HCT116 (cell line): ENCODE data around the gene FDXACB1. TPM values are rescaled to one million over a fixed set of nuclear protein-coding genes. Genes with fewer than 3 reads are reported as not detected.

Experiments
- ATAC-seq: fragments of 200-7000 bp; cut with Tn5 transposase; 2 replicates; pipeline ENCODE4 v1.9.1; 2020; ENCODE audit warnings: mild to moderate bottlenecking, moderate library complexity
- BruUV-seq: library from RNA; stranded (reverse); fragments of 400-500 nt; replicated peaks from 2 replicates; lab custom pipeline; 2021; lab: Mats Ljungman, UMichigan
- CTCF ChIA-PET: fragments of 300-600 bp; sonication (Branson Sonifier 250); formaldehyde crosslinking; loops from one replicate; lab custom pipeline; 2021; ENCODE audit warnings: antibody characterized with exemption; lab: Charles Lee
- POLR2A ChIA-PET: fragments of 300-600, 350-600 bp; sonication (Branson Sonifier 250); formaldehyde crosslinking; loops from one replicate; lab custom pipeline; 2021; ENCODE audit warnings: antibody characterized with exemption; lab: Charles Lee
- RAD21 ChIA-PET, 2 experiments: fragments of 300-600 bp; sonication (Branson Sonifier 250); formaldehyde crosslinking; loops; one replicate each; lab custom pipeline; 2023; ENCODE audit warnings: low total read pairs in 2 of 2; ENCODE audit not compliant: uncharacterized antibody in 2 of 2, unreplicated experiment in 2 of 2, low non-redundant PET in 1 of 2; lab: Charles Lee
- DNase-seq: peaks from one replicate; pipeline ENCODE4 v3.0.0-alpha.2; 2010; ENCODE audit warnings: low read depth, low spot score
- H2AFZ ChIP-seq: fragments of 200-600 bp; shearing (Covaris generic), sonication (generic); 2 replicates; pipeline ENCODE4 v1.6.1; 2017; ENCODE audit warnings: low read depth, mixed run types, mixed read lengths, antibody characterized with exemption, low read length; ENCODE audit not compliant: poor library complexity, severe bottlenecking
- H3K27ac ChIP-seq: 2 replicates; pipeline ENCODE4 v1.5.1; 2012; ENCODE audit warnings: low read depth, low read length
- H3K27me3 ChIP-seq: fragments of 200-600 bp; sonication (generic); 2 replicates; pipeline ENCODE4 v1.6.1; 2016; ENCODE audit warnings: mixed run types, low read length, mixed read lengths; ENCODE audit not compliant: insufficient read depth
- H3K36me3 ChIP-seq, 2 experiments: fragments of 200-500 bp in 1 of 2; fragments of 200-600 bp in 1 of 2; sonication (Bioruptor generic) in 1 of 2; sonication (generic) in 1 of 2; 2 replicates each; pipeline versions ENCODE4 v1.5.1 to v1.6.1; 2014 to 2016; ENCODE audit warnings: low read length in 2 of 2, inconsistent platforms in 1 of 2, mixed read lengths in 1 of 2, mixed run types in 1 of 2; ENCODE audit not compliant: insufficient read depth in 2 of 2, control insufficient read depth in 1 of 2
- H3K4me1 ChIP-seq, 2 experiments: fragments of 200-600 bp in 1 of 2; sonication (generic) in 1 of 2; 2 replicates each; pipeline versions ENCODE4 v1.5.1 to v1.6.1; 2012 to 2017; ENCODE audit warnings: low read length in 2 of 2, inconsistent platforms in 1 of 2, mild to moderate bottlenecking in 1 of 2, mixed read lengths in 1 of 2, mixed run types in 1 of 2, moderate library complexity in 1 of 2; ENCODE audit not compliant: insufficient read depth in 2 of 2, control insufficient read depth in 1 of 2
- H3K4me2 ChIP-seq: fragments of 200-600 bp; sonication (generic); 2 replicates; pipeline ENCODE4 v1.6.1; 2017; ENCODE audit warnings: mixed run types, low read length, mixed read lengths
- H3K4me3 ChIP-seq, 2 experiments: fragments of 200-600 bp in 1 of 2; sonication (generic) in 1 of 2; replicated peaks in 1 of 2; 2 replicates each; pipeline ENCODE4 v1.5.1; 2011 to 2016; ENCODE audit warnings: low read length in 2 of 2, control low read depth in 1 of 2, low read depth in 1 of 2, mild to moderate bottlenecking in 1 of 2, mixed read lengths in 1 of 2, mixed run types in 1 of 2
- H3K79me2 ChIP-seq: fragments of 200-600 bp; sonication (generic); 2 replicates; pipeline ENCODE4 v1.6.1; 2017; ENCODE audit warnings: mild to moderate bottlenecking, mixed run types, low read length, moderate library complexity, mixed read lengths; ENCODE audit not compliant: insufficient read depth
- H3K9ac ChIP-seq: fragments of 200-600 bp; sonication (generic); 2 replicates; pipeline ENCODE4 v1.6.1; 2016; ENCODE audit warnings: low read length, mixed read lengths
- H3K9me2 ChIP-seq: fragments of 200-600 bp; sonication (generic), shearing (Covaris generic); 2 replicates; pipeline ENCODE4 v1.6.1; 2017; ENCODE audit warnings: mixed run types, mild to moderate bottlenecking, moderate library complexity; ENCODE audit not compliant: insufficient read depth
- H3K9me3 ChIP-seq, 2 experiments: fragments of 200-500 bp in 1 of 2; fragments of 200-600 bp in 1 of 2; sonication (Bioruptor generic) in 1 of 2; sonication (generic) in 1 of 2; 2 replicates each; pipeline ENCODE4 v1.6.1; 2014 to 2017; ENCODE audit warnings: low read length in 2 of 2, mixed read lengths in 2 of 2, inconsistent platforms in 1 of 2, low read depth in 1 of 2, mild to moderate bottlenecking in 1 of 2, mixed run types in 1 of 2, moderate library complexity in 1 of 2; ENCODE audit not compliant: control insufficient read depth in 1 of 2, insufficient read depth in 1 of 2
- H4K20me1 ChIP-seq: fragments of 200-600 bp; sonication (generic), shearing (Covaris generic); 2 replicates; pipeline ENCODE4 v1.6.1; 2017; ENCODE audit warnings: mixed run types, mild to moderate bottlenecking, moderate library complexity; ENCODE audit not compliant: insufficient read depth
- ATF3 ChIP-seq: IDR thresholded peaks from 2 replicates; pipeline ENCODE4 v1.6.1; 2012
- CEBPB ChIP-seq: IDR thresholded peaks from 2 replicates; pipeline ENCODE4 v1.6.1; 2012; ENCODE audit warnings: low read depth
- CTCF ChIP-seq, 3 experiments: fragments of 200-600 bp in 1 of 3; sonication (generic) in 1 of 3; IDR thresholded peaks in 2 of 3; conservative IDR thresholded peaks in 1 of 3; 2 replicates each; pipeline ENCODE4 v1.5.1; 2012 to 2017; ENCODE audit warnings: low read depth in 2 of 3, low read length in 2 of 3, antibody characterized with exemption in 1 of 3, borderline replicate concordance in 1 of 3, control low read depth in 1 of 3, mild to moderate bottlenecking in 1 of 3, mixed read lengths in 1 of 3, mixed run types in 1 of 3, moderate library complexity in 1 of 3; ENCODE audit not compliant: insufficient read depth in 1 of 3
- EGR1 ChIP-seq: IDR thresholded peaks from 2 replicates; pipeline ENCODE4 v1.6.1; 2012; ENCODE audit warnings: low read depth
- EZH2 ChIP-seq: fragments of 200-600 bp; sonication (generic); IDR thresholded peaks from 2 replicates; pipeline ENCODE4 v1.6.1; 2017; ENCODE audit warnings: antibody characterized with exemption, mixed run types
- EZH2phosphoT487 ChIP-seq: fragments of 200-600 bp; IDR thresholded peaks from 2 replicates; pipeline ENCODE4 v1.6.1; 2018; ENCODE audit warnings: antibody characterized with exemption, borderline replicate concordance
- FOSL1 ChIP-seq: IDR thresholded peaks from 2 replicates; pipeline ENCODE4 v1.6.1; 2012; ENCODE audit warnings: low read depth
- JUND ChIP-seq: IDR thresholded peaks from 2 replicates; pipeline ENCODE4 v1.6.1; 2012
- MAX ChIP-seq: IDR thresholded peaks from 2 replicates; pipeline ENCODE4 v1.6.1; 2012
- POLR2A ChIP-seq: IDR thresholded peaks from 2 replicates; pipeline ENCODE4 v1.7.0; 2011; ENCODE audit warnings: borderline replicate concordance; ENCODE audit not compliant: insufficient read depth, insufficient read length; ENCODE audit errors: extremely low read depth
- POLR2AphosphoS5 ChIP-seq: IDR thresholded peaks from 2 replicates; pipeline ENCODE4 v1.6.1; 2011; ENCODE audit warnings: mild to moderate bottlenecking, low read depth, low read length, moderate library complexity
- SIN3A ChIP-seq: IDR thresholded peaks from 2 replicates; pipeline ENCODE4 v1.6.1; 2012; ENCODE audit warnings: low read depth
- SP1 ChIP-seq: IDR thresholded peaks from 2 replicates; pipeline ENCODE4 v1.6.1; 2012; ENCODE audit warnings: low read depth
- SRF ChIP-seq: IDR thresholded peaks from 2 replicates; pipeline ENCODE4 v1.6.1; 2012; ENCODE audit warnings: low read depth
- TCF7L2 ChIP-seq: IDR thresholded peaks from 2 replicates; pipeline ENCODE4 v1.7.0; 2011; ENCODE audit warnings: borderline replicate concordance, inconsistent platforms; ENCODE audit not compliant: insufficient read depth, insufficient read length; ENCODE audit errors: extremely low read depth
- YY1 ChIP-seq: IDR thresholded peaks from 2 replicates; pipeline ENCODE4 v1.6.1; 2011; ENCODE audit warnings: low read length, low read depth, moderate library complexity, mild to moderate bottlenecking; ENCODE audit not compliant: insufficient replicate concordance; ENCODE audit errors: extremely low read depth
- ZFX ChIP-seq: fragments of 450-650 bp; IDR thresholded peaks from 2 replicates; pipeline ENCODE4 v1.6.1; 2017
- ZNF274 ChIP-seq: fragments of 200-500 bp; sonication (Bioruptor generic); IDR thresholded peaks from 2 replicates; pipeline ENCODE4 v1.6.1; 2014; ENCODE audit warnings: mild to moderate bottlenecking, low read depth, low read length, inconsistent platforms
- intact Hi-C: fragments of 100-400 bp; cut with micrococcal nuclease; formaldehyde crosslinking; loops from 2 replicates; pipeline ENCODE4 v1.10.0; 2022
- total RNA-seq: library from RNA; stranded (reverse); gene quantifications from one replicate; pipeline ENCODE4 v1.2.1, GENCODE V29; 2021; ENCODE audit not compliant: unreplicated experiment

The FDXACB1 gene
- total RNA-seq, 1 experiment from 2014 or later = 3.8 TPM

GRCh38 chr11:111886844-111887243 lies 7.9 kb upstream of the FDXACB1 start:
- CTCF ChIA-PET = no interaction called here
- no peaks in the 10 kb centered on the region for H3K27me3 ChIP-seq
- RAD21 ChIA-PET = no interaction called here
- peaks cover 6% of the 10 kb centered on the region; the same call in 1 of the 2 replicates for H3K9me2 ChIP-seq
- intact Hi-C loops = no loop called here
- DNase-seq (no peak), ATAC-seq (no peak)
- no peak overlapping the region for H2AFZ ChIP-seq
- H3K4me3 ChIP-seq = no peak overlapping the region
- H3K79me2 ChIP-seq = no peaks in the 10 kb centered on the region
- no peaks in the 10 kb centered on the region for H3K9me3 ChIP-seq
- no peaks in the 10 kb centered on the region for H4K20me1 ChIP-seq
- H3K36me3 ChIP-seq = no peaks in the 10 kb centered on the region
- no peak overlapping the region for H3K4me2 ChIP-seq
- no TSS peak for BruUV-seq
- H3K9ac ChIP-seq = no peak overlapping the region
- TF ChIP-seq EZH2 (no peak), POLR2A (no peak), JUND (no peak), EGR1 (no peak), SP1 (no peak), ATF3 (no peak), TCF7L2 (no peak), POLR2AphosphoS5 (no peak), MAX (no peak), FOSL1 (no peak), CEBPB (no peak), ZFX (no peak), SRF (no peak), CTCF (IDR thresholded peaks at IDR 0.05 in 2 of 3, conservative IDR thresholded peaks at IDR 0.05 in 1 of 3; ENCODE audit: borderline replicate concordance in 1 of 3, insufficient read depth in 1 of 3, low read depth in 2 of 3, low read length in 2 of 3) (no peak), SIN3A (no peak), ZNF274 (no peak), EZH2phosphoT487 (no peak), YY1 (no peak)
- no peaks in the 10 kb centered on the region for H3K4me1 ChIP-seq
- POLR2A ChIA-PET = no interaction called here
- no peak overlapping the region for H3K27ac ChIP-seq
